HG03439 (cell line): ENCODE measurements around the gene LANCL3.
"Not testable (repeated sequence)": the region's sequence is repeated elsewhere in the genome, so short reads cannot be mapped to it uniquely, and the experiment has no call there.

ENCODE experiments used
- ATAC-seq: cut with Tn5 transposase; IDR thresholded peaks from one replicate; pipeline ENCODE4 v1.9.1; 2021; ENCODE audit warnings: mild to moderate bottlenecking, moderate library complexity; ENCODE audit not compliant: unreplicated experiment

The LANCL3 gene

DNA sequence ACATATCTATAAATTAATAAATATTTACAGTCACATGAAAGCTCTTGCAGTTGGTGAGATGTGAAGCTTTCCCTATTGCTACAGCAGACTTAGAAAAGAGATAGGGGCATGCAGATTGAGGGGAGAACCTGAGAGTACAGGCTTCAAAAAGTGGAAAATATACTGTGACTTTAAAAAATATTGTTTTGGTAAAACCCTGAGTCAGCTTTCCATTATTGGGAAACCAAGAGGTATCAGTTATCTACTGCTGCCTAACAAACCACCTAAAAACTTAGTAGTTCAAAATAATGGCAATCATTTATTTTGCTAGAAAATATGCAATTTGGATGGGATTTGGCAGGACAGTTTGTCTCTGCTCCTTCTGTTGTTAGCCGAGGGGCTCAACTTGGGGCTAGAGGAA is 38.3 kb downstream of the LANCL3 start:
- ATAC-seq, result no peak

DNA sequence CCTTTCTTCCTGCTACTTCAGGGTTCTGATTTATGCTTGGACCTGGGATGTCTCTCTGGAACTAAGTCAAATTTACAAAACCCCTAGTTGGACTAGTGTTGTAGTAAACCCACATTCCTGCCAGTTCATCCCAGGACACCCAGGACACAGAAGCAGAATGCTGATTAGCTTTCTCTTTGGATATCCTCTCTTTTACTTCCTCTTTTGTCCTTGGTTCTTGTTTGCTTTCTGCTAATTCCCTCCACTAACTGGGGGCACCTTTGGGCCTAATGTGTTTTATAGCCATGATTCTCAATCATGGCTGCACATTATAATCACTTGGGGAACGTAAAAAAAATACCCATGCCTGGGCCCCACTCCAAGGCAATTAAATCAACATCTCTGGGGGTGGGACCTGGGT is 42.5 kb downstream of the LANCL3 start:
- ATAC-seq, result no peak

DNA sequence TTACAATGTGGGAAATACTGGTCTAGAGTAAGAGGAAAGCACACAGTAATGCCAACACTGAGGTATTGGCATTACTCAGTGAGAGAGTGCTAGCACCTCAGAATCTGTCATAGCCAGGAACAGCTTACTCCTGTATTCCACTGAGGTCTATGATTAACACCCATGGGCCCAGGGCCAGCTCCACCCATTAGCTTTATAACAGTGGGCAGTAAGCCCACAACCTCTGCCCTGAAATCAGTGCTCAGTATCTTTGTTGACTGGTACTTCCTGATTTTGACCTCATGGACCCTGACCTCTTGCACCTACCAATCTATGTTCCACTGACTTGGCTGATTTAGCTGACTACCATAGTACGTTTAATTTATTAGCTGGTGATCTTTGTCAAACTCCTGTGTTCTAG is 56.1 kb downstream of the LANCL3 start:
- no peak for ATAC-seq

DNA sequence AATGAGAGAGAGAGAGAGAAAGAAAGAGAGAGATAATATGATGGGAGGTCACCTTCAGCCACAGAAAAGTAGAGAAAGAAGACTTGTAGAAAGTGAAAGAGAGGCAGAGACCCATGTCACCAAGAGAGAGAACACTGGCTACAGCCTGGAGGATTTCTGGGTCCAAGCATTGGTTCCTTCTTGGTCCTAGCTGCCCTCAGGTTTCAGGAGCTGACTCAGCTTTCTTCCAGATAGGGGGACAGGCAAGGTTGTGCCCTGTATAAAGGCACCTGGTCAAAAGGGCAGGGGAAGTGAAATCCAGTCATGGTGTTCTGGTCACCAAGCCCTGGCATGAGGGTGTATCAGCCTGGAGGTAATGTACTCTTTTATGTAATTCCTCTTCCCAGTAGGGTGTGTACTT is 66.6 kb downstream of the LANCL3 start:
- no peak for ATAC-seq

DNA sequence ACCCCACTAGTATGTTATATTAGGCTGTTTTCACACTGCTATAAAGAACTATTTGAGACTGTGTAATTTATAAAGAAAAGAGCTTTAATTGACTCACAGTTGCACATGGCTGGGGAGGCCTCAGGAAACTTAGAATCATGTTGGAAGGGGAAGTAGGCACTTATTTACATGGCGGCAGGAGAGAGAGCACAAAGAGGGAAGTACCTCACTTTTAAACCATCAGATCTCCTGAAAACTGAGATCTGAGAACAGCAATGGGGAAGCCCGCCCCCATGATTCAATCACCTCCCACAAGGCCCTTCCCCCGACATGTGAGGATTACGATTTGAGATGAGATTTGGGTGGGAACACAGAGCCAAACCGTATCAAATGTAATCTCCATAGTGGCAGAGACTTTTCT is 68.7 kb downstream of the LANCL3 start:
- ATAC-seq, result no peak

DNA sequence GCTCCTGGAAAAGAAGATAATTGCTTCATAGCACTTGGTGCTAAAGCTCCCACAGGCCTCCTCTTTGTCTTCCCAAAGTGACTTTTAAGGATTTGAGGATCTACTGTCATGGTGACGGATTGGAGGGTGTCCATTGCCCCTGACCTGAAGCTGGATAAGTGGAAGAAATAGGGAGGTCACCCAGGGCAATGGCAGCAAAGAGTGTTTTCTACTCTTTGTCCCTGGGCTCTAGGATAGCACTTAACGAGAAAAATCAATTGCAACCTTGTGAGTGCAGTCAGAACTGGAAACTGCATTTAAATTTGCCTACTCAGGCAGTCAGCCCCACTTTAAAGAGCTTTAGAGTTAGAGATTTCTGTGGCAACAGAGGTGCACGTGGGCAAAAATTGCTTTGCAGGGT is 70.4 kb downstream of the LANCL3 start:
- no peak for ATAC-seq

DNA sequence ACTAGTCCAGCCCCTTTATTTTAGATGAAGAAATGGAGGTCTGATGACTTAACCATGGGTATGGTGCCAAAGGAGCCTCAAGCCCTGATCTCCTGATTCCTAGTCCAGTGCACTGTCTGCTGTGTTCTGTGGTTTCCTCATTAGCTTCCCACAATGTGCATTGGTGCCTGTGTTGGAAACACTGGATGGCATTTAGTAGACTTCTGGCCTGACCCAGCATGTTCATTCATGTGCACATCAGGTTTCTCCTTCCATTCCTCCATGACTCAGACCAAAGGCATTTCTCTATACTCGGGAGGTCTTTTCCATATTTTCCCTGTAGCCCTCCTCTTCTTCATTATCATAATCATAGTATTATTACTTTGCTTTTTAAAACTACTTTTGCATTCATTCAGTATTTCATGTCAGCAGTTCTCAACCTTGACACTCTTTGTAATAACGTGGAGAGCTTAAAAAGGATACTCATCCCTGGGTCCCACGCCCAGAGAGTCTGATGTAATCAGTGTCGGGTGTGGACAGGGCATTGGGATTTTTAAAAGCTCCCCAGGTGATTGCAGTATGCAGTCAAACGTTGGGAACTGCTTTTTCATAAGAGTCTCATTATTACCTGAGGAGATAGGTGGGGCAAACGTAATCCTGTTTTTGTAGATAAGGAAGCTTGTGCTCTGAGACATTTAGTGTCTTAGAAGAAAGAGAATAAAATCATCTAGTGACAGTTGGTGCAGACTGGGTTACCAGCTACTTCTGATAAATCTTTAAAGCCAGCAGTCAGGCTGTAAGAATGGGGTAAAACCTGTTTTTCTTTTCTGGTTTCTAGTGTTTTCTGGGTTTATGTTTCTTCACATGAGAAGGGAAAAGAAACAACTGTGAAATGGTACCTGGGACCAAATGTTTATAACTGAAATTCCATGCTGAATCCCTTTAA is 73.2 kb downstream of the LANCL3 start:
- no peak for ATAC-seq

DNA sequence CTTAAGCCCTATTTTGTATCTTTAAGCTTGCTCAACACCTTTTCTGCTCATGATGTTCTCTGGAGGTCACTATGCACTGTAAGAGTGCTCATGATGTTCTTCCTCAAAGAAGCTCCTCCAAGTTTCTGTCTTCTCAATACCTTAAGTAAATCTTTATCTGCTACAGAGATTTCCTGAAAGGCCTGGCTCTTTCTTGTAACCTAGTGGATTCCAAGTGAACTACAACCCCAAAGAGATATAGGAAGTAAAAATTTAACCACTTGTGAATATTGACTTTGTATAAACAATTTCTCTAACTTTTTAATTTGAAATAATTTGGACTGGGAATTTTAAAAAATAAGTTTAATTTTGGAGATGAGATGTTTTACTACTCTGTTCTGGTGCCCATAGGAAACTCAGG is 74.8 kb downstream of the LANCL3 start:
- no peak for ATAC-seq

DNA sequence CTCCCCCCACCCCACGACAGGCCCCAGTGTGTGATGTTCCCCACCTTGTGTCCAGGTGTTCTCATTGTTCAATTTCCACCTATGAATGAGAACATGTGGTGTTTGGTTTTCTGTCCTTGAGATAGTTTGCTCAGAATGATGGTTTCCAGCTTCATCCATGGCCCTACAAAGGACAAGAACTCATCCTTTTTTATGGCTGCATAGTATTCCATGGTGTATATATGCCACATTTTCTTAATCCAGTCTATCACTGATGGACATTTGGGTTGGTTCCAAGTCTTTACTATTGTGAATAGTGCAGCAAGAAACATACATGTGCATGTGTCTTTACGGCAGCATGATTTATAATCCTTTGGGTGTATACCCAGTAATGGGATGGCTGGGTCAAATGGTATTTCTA is 79.4 kb downstream of the LANCL3 start:
- ATAC-seq, result not testable (repeated sequence)

DNA sequence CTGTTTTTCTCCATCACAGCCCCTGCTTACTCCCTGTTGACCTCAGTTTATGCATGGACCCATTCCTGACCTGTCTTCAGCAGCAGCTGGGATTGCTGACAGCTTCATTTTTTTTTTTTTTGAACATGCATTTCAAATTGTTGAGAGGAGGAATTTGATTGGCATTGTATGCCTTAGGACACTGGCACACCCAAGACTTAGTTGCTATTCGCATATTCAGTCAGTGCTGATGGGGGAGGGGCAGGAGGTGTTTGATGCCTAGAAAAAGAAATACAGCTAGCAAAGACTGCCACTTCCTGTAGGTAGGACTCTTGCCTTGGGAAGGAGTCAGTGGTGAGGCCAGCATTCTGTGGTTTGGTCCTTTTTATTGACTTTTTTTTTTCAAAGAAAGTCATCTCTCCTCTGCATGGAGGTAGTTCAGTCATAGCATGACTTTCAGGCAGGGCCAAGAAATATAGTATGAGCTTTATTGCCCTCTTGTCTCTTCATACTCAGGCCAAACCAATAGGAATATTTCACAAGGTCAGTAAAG is 80.5 kb downstream of the LANCL3 start:
- no peak for ATAC-seq

DNA sequence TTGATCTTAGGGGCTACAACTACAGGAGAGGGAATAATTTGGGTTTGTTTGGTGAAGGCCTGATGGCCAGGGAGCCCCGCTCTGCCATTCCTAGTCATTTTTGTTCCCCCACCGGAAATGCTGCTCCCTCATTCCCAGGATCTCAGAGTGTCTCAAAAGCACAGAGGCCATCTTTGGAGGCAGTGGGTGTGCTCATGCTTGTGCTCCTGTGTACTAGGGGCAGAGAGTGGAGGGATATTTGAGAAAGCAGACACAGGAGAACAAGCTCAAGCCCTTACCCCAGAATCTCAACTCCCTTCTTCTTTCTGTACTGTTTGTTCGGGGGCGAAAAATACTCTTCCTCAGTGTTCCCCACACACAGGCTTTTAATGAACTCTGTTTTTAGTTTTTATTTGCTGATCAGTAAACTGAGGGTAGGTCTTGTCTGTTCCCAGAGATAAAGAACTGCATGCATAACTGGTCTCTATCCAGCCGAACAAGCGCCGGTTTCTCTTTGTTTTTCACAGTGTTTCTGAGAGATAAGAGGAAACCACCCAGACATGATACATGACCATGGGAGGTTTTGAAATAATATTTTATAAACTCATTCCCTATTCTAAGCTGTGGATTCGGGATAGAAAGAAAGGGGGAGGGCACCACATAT is 81.2 kb downstream of the LANCL3 start:
- no peak for ATAC-seq

DNA sequence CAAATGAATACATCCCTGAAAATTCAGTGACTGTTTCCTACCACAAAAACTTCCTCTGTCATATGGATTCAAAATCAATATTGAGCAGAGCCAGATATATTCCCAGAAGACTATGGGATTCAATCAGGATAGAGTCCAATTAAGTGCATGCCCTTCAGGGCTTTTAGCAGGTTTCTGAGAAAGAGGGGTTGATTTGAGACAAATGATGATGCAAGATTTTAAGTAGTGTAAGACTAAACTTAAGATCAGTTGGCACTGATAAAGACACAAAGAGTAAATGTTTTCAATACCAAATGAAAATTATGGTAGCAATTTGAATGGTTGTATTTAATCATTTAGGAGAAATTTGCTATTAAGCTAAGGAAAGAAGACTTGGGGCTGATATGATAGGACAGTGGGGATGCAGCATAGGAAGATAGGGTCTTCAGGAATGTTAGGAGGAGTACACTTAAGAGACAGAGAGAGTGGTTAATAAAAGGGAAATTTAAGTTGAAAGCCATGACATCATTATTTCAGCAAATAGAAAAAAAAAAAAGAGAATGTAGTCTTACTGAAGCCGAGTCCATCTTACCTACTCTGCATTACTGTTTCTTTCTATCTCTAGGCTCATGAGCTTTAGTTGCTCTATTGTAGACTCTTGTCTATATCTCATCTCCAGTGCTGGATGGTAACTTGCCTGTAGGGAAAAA is 82.1 kb downstream of the LANCL3 start:
- no peak for ATAC-seq

DNA sequence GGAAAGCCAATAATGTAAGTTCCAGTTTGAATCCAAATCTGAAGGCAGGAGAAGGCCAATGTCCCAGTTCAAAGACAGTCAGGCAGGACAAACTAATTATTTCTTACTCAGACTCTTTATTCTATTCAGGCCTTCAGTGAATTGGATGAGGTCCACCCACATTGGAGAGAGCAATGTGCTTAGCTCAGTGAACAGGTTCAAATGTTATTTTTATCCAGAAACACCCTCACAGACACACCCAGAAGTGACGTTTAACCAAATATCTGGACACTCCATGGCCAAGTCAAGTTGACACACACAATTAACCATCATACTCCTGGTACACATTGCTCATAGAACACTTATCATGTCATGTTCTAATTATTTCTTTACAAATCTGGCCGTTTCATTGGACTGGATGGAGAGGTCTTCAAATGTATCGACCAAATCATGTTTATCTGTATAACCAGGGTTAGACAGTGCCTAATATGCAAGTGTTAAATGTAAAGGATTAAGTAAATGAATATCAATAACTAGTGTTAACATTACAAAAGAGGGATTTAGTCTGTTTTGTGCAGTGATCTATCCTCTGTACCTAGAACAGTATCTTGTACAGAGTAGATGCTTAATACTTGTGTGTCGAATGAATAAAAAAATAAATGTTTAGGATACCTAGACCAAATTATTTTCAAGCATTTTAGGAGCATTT is 87.0 kb downstream of the LANCL3 start:
- no peak for ATAC-seq

DNA sequence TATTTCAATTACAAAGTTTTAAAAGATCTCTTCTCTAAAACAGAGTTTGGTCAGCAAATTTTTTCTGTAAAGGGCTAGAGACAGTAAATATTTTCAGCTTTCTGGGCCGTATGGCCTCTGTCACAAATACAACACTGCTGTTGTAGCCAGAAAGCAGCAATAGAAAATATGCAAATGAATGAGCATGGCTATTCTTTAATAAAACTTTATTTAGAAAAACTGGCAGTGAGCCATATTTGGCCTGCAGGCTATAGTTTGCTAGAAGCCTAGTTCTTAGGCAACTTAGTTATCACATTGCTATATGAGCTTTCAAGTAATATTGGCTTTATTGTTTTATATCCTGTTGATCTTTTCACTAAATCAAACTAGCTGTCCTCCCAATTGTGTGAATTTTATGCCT is 87.6 kb downstream of the LANCL3 start:
- no peak for ATAC-seq

DNA sequence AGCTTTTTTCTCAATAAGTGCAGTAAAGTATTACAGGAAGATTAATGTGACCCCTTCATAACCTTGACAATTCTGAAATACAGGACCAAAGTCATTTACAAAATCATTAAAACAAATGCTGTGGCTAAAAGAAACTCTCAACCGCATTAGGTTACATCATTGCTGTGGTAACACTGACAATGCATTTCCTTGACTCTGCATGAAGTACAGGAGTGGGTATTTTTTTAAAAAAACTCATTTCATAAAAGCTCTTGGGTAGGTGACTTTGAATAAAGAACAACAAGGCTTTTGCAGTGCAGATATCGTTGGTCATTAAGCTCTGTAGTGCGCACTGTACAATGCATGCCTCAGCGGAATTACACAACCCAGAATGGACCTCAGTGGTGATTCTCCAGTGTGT is 90.7 kb downstream of the LANCL3 start:
- no peak for ATAC-seq

DNA sequence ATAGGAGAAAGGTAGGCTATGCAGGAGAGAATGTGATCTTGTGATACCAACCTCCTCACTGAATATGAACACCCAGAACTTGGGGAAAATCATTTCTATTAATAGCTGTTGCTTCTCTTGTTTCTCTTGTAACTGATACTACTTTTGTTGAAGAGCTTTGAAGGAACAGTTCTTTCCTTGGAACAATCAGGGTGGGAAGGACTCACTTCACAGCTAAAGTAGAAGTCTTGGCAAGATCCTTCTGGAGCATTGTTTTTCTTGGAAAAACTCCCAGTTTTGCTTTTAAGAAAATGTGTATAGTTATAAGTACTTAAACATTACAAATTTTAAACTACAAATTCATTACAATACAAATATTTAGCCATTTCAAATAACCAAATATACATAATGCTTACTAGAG is 95.1 kb downstream of the LANCL3 start:
- ATAC-seq, result no peak

DNA sequence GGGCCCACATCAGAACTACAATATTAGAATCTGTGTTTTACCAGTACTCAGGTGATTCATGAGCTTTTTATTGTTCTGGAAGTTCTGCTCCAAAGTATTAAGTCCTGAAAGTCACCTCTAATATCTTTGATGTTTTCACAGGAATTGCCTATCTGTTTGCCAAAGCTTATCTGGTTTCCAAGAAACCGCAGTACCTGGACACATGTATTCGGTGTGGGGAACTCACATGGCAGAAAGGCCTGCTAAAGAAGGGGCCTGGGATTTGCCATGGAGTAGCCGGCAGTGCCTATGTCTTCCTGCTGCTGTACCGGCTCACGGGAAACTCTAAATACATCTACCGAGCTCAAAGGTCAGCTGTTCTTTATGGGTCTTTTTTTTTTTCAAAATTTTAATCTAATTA is 95.7 kb downstream of the LANCL3 start:
- ATAC-seq, result no peak

DNA sequence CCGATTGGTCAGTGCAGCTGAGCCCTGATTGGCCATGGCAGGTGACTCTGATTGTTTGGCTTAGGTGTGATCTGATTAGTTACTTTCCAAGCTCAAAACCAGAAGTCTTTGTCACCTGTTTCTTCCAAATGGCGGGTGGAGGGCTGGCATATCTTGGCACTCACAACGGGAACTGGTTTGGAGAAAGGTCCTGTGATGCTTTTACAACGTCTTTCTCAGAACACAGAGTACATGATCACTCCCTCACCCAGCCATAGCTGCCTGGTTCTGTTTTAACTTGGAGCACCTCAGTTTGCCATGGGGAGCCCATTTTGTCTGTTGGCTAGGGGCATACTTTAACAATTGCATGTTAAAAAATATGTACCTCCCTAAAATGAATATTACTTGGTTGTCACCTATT is 101.1 kb downstream of the LANCL3 start:
- no peak for ATAC-seq

DNA sequence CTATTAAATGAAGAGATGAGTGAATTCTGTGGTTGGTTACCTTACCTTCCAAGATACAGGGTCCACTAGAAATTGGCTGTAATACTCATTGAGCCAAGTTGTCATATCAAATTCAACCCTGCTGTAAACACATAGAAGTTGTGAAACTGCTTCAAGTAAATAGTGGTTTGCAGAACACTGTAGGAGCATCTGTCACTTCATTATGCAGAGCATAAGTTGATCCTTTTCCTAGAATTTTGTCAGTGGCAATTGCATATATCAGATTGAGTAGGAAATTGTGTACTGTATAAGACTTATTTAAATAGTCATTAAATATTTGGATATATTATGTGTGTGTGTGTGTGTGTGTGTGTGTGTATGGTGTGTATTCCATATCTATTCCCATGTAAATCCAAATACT is 105.3 kb downstream of the LANCL3 start:
- no peak for ATAC-seq

DNA sequence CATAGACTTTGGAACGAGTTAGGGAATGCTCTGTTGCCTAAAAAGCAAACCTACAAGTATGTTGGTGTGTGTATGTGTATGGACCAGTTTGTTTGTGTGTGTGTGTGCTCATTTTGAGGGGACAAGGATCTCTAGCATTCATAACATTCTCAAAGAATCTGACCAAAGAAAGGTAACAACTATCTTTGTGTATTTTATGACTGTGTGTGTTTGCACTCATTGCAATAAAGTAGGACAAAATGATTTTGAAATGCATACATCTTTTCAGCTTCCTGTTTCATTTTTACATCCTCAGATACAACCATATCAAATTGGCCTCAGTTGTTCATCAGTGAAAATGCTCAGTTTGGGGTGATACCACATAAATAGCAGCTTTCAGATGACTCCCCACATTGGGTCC is 105.8 kb downstream of the LANCL3 start:
- ATAC-seq, result no peak

DNA sequence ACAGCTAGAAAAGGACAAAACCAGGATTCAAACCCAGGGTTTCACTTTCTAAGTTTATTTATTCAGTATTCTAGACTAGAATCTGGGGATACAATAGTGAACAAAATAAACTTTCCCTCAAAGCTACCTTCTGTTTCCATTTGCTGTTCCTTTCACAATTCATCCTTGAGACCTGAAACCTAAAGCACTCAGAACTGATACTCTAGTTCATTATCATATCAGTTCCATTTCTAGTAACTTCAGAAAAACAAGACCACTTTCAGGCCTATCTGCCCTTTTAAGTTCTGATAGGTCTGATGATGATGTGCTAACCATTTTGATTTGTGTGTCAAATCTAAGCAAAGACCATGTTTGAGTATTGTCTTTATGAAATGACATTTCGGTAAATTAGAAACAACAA is 106.3 kb downstream of the LANCL3 start:
- no peak for ATAC-seq
